ENCODE measurements around the gene FLYWCH1. TPM values are rescaled to one million over a fixed set of nuclear protein-coding genes. Genes with fewer than 3 reads are reported as not detected.

The FLYWCH1 gene
- total and polyA plus RNA-seq, 2 of the 8 experiments (the other 6 are each of a cell fraction or from before 2014, with no cell fraction given), result 12.4 to 23.5 TPM

- TF ChIP-seq CHD7 (IDR thresholded peaks at IDR 0.05; ENCODE audit: insufficient replicate concordance, low read length) (no peak), SP4 (IDR thresholded peaks at IDR 0.05; ENCODE audit: low read length) (no peak), RBBP5 (IDR thresholded peaks at IDR 0.05; ENCODE audit: borderline replicate concordance, low read depth, low read length) (no peak), RNF2 (IDR thresholded peaks at IDR 0.05; ENCODE audit: borderline replicate concordance, low read depth, low read length, missing control alignments, poor library complexity, severe bottlenecking) (no peak)
These were observed 47.5 kb downstream of the FLYWCH1 start (continued) for GRCh38 chr16:2959206-2959605.

Measured in H1 (cell line).